GM19193 (cell line): ENCODE data around the gene CALM1.

Experiments used
- POLR2A ChIP-seq: IDR thresholded peaks from 4 replicates; pipeline ENCODE4 v1.6.1; 2011; ENCODE audit not compliant: insufficient read depth, insufficient read length; ENCODE audit errors: extremely low read depth

CALM1 gene

GRCh38 chr14:90454041-90455000, 57.5 kb downstream of the CALM1 start:
- TF ChIP-seq POLR2A, result no peak

- no peak for TF ChIP-seq POLR2A
Measured at GRCh38 chr14:90455100-90455571, 58.3 kb downstream of the CALM1 start.

- TF ChIP-seq POLR2A, result no peak
Measured at GRCh38 chr14:90456551-90456950, 59.7 kb downstream of the CALM1 start.

- TF ChIP-seq POLR2A, result no peak
Measured at GRCh38 chr14:90457186-90457585, 60.4 kb downstream of the CALM1 start.
